Measurements from ENCODE around the gene TNNI3K.
"Not testable (repeated sequence)": the region's sequence is repeated elsewhere in the genome, so short reads cannot be mapped to it uniquely, and the experiment has no call there.

TNNI3K gene

DNA sequence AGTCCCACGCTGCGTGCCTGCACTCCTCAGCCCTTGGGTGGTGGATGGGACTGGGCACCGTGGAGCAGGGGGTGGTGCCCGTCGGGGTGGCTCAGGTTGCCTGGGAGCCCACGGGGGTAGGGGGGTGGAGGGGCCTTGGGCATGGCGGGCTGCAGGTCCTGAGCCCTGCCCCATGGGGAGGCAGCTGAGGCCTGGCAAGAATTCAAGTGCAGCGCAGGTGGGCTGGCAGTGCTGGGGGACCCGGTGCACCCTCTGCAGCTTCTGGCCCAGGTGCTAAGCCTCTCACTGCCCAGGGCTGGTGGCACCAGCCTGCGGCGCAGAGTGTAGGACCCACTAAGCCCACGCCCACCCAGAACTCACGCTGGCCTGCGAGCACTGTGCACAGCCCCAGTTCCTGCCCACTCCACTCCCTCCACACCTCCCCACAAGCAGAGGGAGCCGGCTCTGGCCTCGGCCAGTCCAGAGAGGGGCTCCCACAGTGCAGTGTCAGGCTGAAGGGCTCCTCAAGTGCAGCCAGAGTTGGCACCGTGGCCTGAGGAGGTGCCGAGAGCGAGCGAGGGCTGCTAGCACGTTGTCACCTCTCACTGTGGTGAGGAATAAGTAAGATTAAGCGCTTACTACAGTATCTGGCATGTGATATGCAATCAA lies 12.8 kb downstream of the TNNI3K start:
- no peaks in the 10 kb centered on the region for H3K27me3 Mint-ChIP-seq
- H3K27ac Mint-ChIP-seq = no peak overlapping the region
- no peak for DNase-seq
- no peaks in the 10 kb centered on the region for H3K4me1 Mint-ChIP-seq (ENCODE audit: low read depth)
- H3K9me3 Mint-ChIP-seq = no peaks in the 10 kb centered on the region
- H3K4me3 Mint-ChIP-seq = no peak overlapping the region
- no peaks in the 10 kb centered on the region for H3K36me3 Mint-ChIP-seq (ENCODE audit: low read depth)

- not testable (repeated sequence) for H3K27ac Mint-ChIP-seq; H3K27me3 Mint-ChIP-seq; H3K36me3 Mint-ChIP-seq (ENCODE audit: low read depth); H3K4me1 Mint-ChIP-seq (ENCODE audit: low read depth); H3K4me3 Mint-ChIP-seq; DNase-seq; H3K9me3 Mint-ChIP-seq
These were observed 18.1 kb downstream of the TNNI3K start for GRCh38 chr1:74253243-74253824.

- Mint-ChIP-seq H3K4me3 (no peak overlapping the region), H3K36me3 (ENCODE audit: low read depth) (no peaks in the 10 kb centered on the region), H3K27ac (no peak overlapping the region), H3K9me3 (no peaks in the 10 kb centered on the region), H3K4me1 (ENCODE audit: low read depth) (no peaks in the 10 kb centered on the region), H3K27me3 (no peaks in the 10 kb centered on the region)
- DNase-seq = no peak
These were observed 30.8 kb downstream of the TNNI3K start for GRCh38 chr1:74266001-74266400.

GRCh38 chr1:74271503-74271902 lies 36.3 kb downstream of the TNNI3K start:
- Mint-ChIP-seq H3K36me3 (ENCODE audit: low read depth) (no peaks in the 10 kb centered on the region), H3K9me3 (no peaks in the 10 kb centered on the region), H3K27ac (no peak overlapping the region), H3K27me3 (no peaks in the 10 kb centered on the region), H3K4me3 (no peak overlapping the region), H3K4me1 (ENCODE audit: low read depth) (no peaks in the 10 kb centered on the region)
- no peak for DNase-seq

- Mint-ChIP-seq H3K36me3 (ENCODE audit: low read depth) (no peaks in the 10 kb centered on the region), H3K4me3 (no peak overlapping the region), H3K27ac (no peak overlapping the region), H3K9me3 (peaks cover 1% of the 10 kb centered on the region), H3K27me3 (no peaks in the 10 kb centered on the region), H3K4me1 (ENCODE audit: low read depth) (no peaks in the 10 kb centered on the region)
- no peak for DNase-seq
These were observed 45.6 kb downstream of the TNNI3K start for GRCh38 chr1:74280642-74281396.

- H3K27ac Mint-ChIP-seq = no peak overlapping the region
- no peak overlapping the region for H3K4me3 Mint-ChIP-seq
- DNase-seq = no peak
- no peaks in the 10 kb centered on the region for H3K27me3 Mint-ChIP-seq
- peaks cover 9% of the 10 kb centered on the region for H3K9me3 Mint-ChIP-seq
- H3K4me1 Mint-ChIP-seq (ENCODE audit: low read depth) = no peaks in the 10 kb centered on the region
- H3K36me3 Mint-ChIP-seq (ENCODE audit: low read depth) = no peaks in the 10 kb centered on the region
These were observed 51.2 kb downstream of the TNNI3K start for GRCh38 chr1:74286414-74286813.

DNA sequence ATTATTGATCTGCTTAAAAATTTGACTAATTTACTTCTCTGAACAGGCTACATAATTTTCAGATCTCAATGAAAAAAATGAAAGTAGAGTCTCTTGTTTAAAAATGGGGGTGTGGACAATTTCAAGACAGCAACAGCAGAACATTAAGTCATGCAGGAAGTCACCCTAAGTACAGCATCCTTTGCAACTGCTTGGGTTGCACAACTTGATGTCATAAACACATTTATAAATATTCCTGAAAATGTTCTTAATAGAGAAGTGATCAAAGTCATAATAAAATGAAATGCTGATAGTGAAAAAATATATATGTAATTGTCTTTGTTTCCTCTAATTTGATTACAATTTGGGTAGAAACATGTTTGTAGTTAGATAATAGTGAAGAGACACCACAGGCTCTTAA lies 79.3 kb downstream of the TNNI3K start:
- H3K4me1 Mint-ChIP-seq (ENCODE audit: low read depth) = no peaks in the 10 kb centered on the region
- H3K36me3 Mint-ChIP-seq (ENCODE audit: low read depth) = no peaks in the 10 kb centered on the region
- no peaks in the 10 kb centered on the region for H3K9me3 Mint-ChIP-seq
- H3K27me3 Mint-ChIP-seq = no peaks in the 10 kb centered on the region
- H3K4me3 Mint-ChIP-seq = no peak overlapping the region
- no peak overlapping the region for H3K27ac Mint-ChIP-seq
- no peak for DNase-seq

GRCh38 chr1:74316302-74316701 lies 81.1 kb downstream of the TNNI3K start:
- Mint-ChIP-seq H3K4me1 (ENCODE audit: low read depth) (no peaks in the 10 kb centered on the region), H3K27me3 (no peaks in the 10 kb centered on the region), H3K36me3 (ENCODE audit: low read depth) (no peaks in the 10 kb centered on the region), H3K4me3 (no peak overlapping the region), H3K27ac (no peak overlapping the region), H3K9me3 (no peaks in the 10 kb centered on the region)
- DNase-seq = no peak

DNA sequence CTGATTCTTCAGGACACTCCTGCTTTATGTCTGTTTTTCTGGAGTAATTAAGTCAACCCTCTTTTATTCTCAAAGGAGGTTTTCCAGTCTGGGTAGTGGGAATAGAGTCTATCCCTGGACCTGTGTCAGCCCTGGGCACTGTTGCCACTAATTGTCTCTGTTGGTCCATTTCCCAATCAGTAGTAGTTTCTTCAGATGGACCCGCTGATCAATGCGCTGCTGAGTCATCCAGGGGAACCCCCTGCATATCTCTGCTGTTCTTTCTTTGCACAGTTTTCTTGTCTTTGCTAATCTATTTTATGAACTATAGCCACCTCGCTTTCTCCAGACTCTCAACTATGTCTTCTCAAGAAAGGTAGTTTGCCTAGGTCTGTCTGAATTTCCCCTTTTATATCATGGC lies 82.5 kb downstream of the TNNI3K start:
- Mint-ChIP-seq H3K9me3 (no peaks in the 10 kb centered on the region), H3K36me3 (ENCODE audit: low read depth) (no peaks in the 10 kb centered on the region), H3K4me1 (ENCODE audit: low read depth) (no peaks in the 10 kb centered on the region), H3K27me3 (no peaks in the 10 kb centered on the region), H3K27ac (no peak overlapping the region), H3K4me3 (no peak overlapping the region)
- DNase-seq = no peak

- no peak overlapping the region for H3K27ac Mint-ChIP-seq
- no peaks in the 10 kb centered on the region for H3K9me3 Mint-ChIP-seq
- no peaks in the 10 kb centered on the region for H3K27me3 Mint-ChIP-seq
- no peaks in the 10 kb centered on the region for H3K4me1 Mint-ChIP-seq (ENCODE audit: low read depth)
- no peak overlapping the region for H3K4me3 Mint-ChIP-seq
- DNase-seq = no peak
- H3K36me3 Mint-ChIP-seq (ENCODE audit: low read depth) = no peaks in the 10 kb centered on the region
These were observed 88.8 kb downstream of the TNNI3K start for GRCh38 chr1:74323937-74324473.

DNA sequence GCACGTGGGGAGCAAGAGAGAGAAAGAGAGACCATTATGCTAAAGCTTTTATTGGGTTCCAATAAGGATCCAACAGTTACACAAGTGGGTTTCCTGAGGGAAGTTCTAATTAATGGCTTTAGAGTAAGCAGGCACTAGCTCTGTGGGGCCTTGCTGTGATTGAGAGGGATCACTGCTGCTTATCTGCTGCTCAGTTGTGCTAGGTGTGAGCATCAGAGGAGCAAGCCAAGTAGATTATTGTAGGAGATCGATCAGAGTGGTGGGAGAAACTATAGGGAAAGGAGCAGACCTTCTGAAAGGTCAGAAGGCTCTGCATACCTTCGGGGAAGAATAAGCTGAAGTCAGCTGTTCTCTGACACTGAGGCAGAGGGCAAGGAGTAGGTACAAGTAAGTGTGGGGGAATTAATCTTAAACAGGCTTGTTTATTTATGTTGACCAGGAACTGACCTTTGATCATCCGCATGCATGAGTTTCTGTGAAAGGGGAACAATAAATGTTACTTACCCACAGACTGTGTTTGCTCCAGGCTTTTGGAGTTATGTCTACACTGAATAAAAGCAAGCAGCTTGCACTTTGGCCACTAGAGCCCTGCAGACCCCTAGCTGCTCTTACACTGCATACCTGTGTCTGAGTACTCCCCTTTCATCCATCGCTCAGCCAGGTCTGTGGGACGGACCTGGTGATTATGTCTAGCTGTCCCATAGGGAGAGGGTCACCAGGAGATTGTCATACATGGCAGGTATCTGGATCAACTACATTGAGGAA lies 89.7 kb downstream of the TNNI3K start:
- Mint-ChIP-seq H3K9me3 (no peaks in the 10 kb centered on the region), H3K4me3 (no peak overlapping the region), H3K36me3 (ENCODE audit: low read depth) (no peaks in the 10 kb centered on the region), H3K4me1 (ENCODE audit: low read depth) (no peaks in the 10 kb centered on the region), H3K27me3 (no peaks in the 10 kb centered on the region), H3K27ac (no peak overlapping the region)
- DNase-seq = no peak

- H3K4me3 Mint-ChIP-seq = no peak overlapping the region
These were observed 93.7 kb downstream of the TNNI3K start for GRCh38 chr1:74328851-74329250.

GRCh38 chr1:74333244-74333643 lies 98.1 kb downstream of the TNNI3K start:
- Mint-ChIP-seq H3K4me3 (no peak overlapping the region), H3K27ac (no peak overlapping the region), H3K4me1 (ENCODE audit: low read depth) (no peaks in the 10 kb centered on the region), H3K36me3 (ENCODE audit: low read depth) (no peaks in the 10 kb centered on the region), H3K27me3 (no peaks in the 10 kb centered on the region), H3K9me3 (no peaks in the 10 kb centered on the region)
- DNase-seq = no peak

More at GRCh38 chr1:74328851-74329250, 93.7 kb downstream of the TNNI3K start:
- DNase-seq = no peak
- H3K27ac Mint-ChIP-seq = no peak overlapping the region
- no peaks in the 10 kb centered on the region for H3K27me3 Mint-ChIP-seq
- no peaks in the 10 kb centered on the region for H3K36me3 Mint-ChIP-seq (ENCODE audit: low read depth)
- no peaks in the 10 kb centered on the region for H3K9me3 Mint-ChIP-seq
- no peaks in the 10 kb centered on the region for H3K4me1 Mint-ChIP-seq (ENCODE audit: low read depth)

GRCh38 chr1:74334147-74334546 lies 99.0 kb downstream of the TNNI3K start:
- no peaks in the 10 kb centered on the region for H3K4me1 Mint-ChIP-seq (ENCODE audit: low read depth)
- no peak overlapping the region for H3K4me3 Mint-ChIP-seq
- H3K27ac Mint-ChIP-seq = no peak overlapping the region
- no peaks in the 10 kb centered on the region for H3K27me3 Mint-ChIP-seq
- no peaks in the 10 kb centered on the region for H3K9me3 Mint-ChIP-seq
- no peak for DNase-seq
- H3K36me3 Mint-ChIP-seq (ENCODE audit: low read depth) = no peaks in the 10 kb centered on the region
